Measurements from ENCODE around the gene STX3.

DNA sequence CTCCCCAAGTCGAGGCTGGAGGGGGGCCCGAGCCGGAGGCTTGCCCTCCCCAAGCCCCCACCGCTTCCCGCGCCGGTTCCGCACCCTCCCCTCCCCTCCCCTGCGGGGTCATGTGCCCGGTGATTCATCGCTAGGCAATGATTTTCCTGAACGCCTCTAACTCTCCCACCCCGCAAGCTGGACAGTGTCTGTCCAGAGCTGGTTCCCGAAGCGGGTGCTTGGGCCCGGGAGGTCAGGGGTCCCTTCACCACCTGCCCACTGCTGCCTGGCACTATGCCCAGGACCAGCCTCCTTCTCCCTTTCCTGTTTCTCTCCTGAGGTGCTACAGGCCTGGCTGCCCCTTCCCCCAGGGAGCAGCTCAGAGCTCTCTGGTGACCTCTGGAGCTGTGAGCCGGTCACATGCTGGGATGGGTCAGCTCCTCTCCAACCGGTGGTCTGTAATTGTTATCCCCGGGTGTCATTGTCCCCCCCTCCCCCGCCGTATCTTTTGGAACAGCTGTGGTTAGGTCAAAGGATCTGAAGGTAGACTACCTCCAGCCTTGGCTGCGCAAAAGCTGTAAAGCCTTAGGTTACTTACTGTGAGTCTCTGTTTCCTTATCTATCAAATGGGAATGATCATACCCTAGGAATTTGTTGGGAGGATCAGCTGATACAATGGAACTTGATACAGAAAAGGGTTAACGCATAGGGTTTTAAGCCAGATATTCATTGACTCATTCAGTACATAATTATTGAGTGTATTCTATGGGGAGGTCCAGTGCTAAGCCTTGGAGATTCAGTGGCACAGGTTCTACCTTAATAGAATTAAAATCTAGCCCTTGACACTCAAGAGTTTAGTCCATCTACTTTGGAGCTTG lies 753 bp downstream of the STX3 start:
- TF ChIP-seq EP300 (IDR thresholded peaks at IDR 0.05) (no peak), CTCF (IDR thresholded peaks at IDR 0.05) (no peak), POLR2A (IDR thresholded peaks at IDR 0.05) (no peak)

All from stomach (tissue), 4 donors.